Prostate gland (tissue), 2 donors: ENCODE data around the gene WFIKKN2.

Source experiments
- CTCF ChIP-seq, 4 experiments: fragments of 200-600 bp in 2 of 4; fragments of 450-650 bp in 2 of 4; sonication (generic) in 2 of 4; IDR thresholded peaks; 1 replicate in 3 of 4; 2 replicates in 1 of 4; pipeline ENCODE4 v1.5.1; 2016 to 2019; ENCODE audit warnings: antibody characterized with exemption in 4 of 4, mild to moderate bottlenecking in 2 of 4, moderate library complexity in 2 of 4
- POLR2A ChIP-seq: fragments of 450-650 bp; IDR thresholded peaks from one replicate; pipeline ENCODE4 v1.6.1; 2016; ENCODE audit warnings: antibody characterized with exemption, mild to moderate bottlenecking
- POLR2AphosphoS5 ChIP-seq: sonication (generic); formaldehyde crosslinking; IDR thresholded peaks from one replicate; pipeline ENCODE4 v1.6.1; 2017; ENCODE audit warnings: antibody characterized with exemption

GRCh38 chr17:50889528-50890118 is 54.2 kb downstream of the WFIKKN2 start:
- TF ChIP-seq CTCF (IDR thresholded peaks at IDR 0.05): no peak
- TF ChIP-seq POLR2A: no peak
- TF ChIP-seq POLR2AphosphoS5: no peak
